GM21723 (cell line): ENCODE data around the gene KRT7.

Experiments
- ATAC-seq: cut with Tn5 transposase; IDR thresholded peaks from one replicate; pipeline ENCODE4 v1.9.1; 2021; ENCODE audit warnings: mild to moderate bottlenecking, moderate library complexity; ENCODE audit not compliant: unreplicated experiment

KRT7 gene

DNA sequence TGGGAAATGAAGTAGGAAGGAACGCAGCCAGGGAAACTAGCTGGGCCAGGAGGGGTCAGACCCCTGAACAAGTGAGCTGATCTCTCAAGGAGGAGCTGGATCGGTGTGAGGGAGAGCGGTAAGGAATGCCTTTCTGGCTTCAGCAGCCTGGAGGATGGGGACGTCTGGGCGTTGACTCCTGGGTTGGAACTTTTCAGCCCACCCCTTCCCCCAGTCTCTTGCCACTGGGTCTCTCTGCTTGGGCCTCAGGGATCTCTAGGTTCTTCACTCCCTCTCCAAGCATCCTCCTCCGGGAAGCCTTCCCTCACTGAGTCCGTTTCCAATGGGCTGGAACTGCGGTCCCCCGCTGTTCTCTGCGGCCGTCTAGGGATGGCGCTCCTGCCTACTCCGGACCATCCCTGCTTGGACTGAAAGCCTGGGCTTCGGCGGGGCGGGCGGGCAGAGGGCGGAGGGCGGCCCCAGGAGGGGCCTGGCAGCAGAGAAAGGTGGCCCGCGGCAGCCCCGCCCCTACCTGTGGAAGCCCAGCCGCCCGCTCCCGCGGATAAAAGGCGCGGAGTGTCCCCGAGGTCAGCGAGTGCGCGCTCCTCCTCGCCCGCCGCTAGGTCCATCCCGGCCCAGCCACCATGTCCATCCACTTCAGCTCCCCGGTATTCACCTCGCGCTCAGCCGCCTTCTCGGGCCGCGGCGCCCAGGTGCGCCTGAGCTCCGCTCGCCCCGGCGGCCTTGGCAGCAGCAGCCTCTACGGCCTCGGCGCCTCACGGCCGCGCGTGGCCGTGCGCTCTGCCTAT, at the start of gene KRT7:
KRT7 (plus strand) TSS at position 570 of the 788 bp plus-strand sequence; CDS start at position 624, 54 bp downstream.
- ATAC-seq: no peak

DNA sequence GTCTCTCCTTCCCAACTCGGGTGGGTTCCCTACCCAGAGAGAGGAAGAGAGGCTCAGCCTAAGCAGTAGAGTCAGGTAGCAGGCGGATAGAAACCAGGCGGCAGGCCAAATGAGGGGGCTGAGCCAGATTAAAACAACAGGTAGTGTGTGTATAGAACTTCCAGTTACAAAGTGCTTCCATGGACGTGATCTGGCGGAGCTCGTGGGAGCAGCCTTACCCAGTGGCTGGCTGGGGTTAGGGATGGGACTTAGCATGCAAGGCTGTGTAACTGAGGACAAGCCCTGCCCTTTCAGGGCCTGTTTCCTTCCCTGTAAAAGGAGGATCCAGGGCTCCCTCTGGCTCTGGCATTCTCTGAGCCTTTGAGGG, 49.5 kb upstream of the KRT7 start:
- ATAC-seq: no peak

DNA sequence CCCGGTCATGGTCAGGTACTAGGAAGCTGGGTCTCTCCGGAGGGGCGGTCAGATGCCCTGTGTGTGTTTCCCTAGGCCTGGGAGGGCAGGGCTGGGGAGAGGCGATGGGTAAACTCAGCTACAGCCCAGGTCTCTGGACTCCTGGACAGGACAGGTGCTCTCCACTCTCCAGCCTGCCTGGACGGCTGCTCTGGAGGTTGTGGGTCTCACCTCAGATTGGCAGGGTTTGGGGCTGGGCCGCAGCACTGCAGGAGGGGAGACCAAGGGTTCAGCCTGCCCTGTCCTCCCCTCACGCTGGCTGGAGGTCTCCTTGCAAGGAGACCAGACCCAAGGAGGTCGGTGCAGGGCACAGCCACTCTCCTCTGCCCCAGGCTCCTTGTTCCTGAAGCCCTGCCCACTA, 49.1 kb upstream of the KRT7 start:
- ATAC-seq: no peak

DNA sequence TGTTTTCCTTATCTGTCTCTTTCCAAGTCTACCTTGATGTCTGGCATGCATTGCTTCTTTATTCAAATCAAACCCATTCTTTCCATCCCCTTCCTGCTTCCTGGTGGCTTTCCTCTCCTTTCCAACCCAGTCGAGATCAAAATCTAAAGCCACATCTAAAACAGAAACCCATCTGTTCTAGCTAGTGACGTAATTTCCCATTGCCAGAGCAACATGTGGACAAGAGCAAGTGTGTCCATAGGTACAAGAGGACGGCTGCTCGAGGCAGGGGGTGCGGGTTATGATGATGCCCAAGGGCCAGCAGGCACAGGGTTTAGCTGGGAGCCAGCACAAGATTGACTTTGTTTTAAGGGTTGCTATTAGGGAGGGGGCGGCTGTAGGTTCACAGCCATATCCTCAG, 48.2 kb upstream of the KRT7 start:
- no peak for ATAC-seq

DNA sequence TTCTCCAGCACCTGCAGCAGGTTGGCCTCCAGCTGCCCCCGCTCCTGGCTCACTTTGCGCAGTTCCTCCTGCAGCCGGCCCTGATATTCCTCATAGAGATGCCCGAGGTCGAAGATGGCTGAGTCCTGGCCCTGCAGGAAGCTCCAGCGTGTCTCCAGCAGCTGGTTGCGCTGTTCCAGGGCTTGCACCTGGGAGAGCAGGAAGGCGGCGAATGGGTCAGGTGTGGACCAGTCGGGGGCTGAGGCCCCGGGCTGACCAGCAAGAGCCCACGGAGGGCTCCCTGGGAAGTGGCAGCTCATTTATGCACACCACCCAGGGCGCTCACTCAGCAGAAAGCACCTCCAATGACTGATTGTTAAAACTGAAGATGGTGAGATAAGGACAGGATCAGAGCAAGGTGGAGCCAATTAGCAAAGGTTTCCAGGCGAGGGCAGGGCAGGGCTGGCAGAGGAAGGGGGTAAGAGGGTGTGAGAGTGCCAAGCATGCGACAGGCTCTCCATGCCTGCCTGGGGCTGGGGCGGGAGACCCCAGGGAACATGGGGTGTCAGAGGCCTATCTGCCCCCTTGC, 47.6 kb upstream of the KRT7 start:
- no peak for ATAC-seq

DNA sequence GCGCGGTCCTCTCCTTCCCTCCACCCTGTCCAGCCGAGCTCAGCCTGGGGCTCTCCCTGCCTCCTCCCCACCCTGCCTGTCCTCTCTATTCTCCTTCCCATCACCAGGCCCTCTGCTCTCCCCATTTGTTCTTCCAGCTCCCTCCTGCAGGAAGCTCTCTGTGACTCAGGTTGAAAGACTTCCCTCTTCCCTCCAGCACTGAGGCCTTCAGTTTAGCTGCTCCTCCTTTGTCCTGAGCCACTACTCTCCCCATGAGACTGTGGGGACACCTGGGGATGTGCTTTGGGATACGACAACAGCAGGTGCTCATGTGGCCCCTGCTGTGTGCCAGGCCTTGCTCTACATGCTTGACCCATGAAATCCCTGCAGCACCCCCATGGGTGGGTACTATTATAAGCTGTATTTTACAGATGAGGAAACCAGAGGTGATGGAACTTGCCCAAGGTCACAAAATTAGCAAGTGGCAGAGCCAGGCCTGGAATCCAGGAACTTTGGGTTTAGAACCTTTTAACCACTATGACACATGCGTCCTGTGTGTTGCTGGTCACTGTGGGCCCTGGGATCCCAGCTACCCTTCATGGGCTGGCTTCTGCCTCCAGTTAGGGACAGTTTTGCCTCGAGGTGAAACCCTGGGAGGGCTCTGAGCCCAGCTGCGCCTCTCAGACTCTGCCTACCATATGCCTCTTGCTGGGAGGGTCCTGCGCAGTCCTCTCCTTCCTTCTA, 46.8 kb upstream of the KRT7 start:
- ATAC-seq: no peak

DNA sequence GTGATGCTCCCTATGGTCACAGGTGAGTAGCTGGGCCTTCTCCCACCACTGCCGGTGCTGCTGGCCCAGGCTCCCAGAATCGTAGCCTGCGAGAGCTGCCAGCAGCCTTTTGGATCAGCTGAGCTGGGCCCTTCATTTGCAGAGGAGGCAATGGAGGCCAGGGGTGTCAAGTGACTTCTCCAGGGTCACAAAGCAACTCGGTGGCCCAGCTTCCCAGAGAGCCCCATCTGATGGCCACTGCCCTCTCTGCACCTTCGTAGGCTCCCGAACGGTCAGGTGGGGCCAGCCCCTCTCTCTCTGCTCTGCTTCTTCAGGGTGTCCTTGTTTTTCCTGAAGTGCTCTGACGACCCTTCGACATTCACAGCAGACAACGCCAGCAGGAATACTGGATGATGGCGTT, 45.8 kb upstream of the KRT7 start:
- ATAC-seq: no peak

DNA sequence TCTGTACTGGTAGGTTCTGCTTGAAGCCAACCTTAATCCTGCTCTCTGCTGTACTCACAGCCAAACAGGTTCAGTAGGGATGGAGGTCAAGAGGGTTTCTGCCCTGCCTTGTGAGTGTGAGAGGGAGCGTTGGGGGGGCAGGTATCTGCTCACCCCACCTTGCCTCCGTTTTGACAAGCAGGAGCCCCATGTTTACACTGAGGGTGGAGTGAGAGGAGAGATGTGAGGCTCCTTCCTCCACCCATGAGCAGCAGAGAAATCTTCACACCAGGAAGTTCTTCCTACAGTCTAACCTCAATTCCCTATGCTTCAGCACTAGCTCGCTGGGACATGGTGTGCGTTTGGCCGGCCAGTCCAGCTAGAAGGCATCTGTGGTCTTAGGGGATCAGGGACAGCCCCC, 45.4 kb upstream of the KRT7 start:
- ATAC-seq: no peak

DNA sequence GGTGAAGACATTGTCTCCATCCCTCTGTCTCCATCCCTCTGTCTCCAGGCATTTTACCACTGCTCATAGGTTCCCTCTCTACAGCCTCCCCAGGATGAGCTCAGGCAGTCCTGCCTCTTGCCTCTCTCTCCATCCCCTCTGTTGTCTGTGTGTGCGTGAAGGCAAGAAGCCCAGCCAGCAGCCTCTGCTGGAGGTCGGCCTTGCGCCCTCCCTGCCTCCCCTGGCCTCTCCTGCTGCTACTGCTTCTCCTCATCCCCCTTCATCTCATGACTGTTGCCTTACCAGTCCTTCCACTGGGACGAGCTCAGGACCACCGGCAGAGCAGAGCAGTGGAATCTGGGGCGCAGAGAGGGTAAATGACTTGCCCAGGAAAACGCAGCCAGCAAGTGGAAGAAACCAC, 44.4 kb upstream of the KRT7 start:
- no peak for ATAC-seq

DNA sequence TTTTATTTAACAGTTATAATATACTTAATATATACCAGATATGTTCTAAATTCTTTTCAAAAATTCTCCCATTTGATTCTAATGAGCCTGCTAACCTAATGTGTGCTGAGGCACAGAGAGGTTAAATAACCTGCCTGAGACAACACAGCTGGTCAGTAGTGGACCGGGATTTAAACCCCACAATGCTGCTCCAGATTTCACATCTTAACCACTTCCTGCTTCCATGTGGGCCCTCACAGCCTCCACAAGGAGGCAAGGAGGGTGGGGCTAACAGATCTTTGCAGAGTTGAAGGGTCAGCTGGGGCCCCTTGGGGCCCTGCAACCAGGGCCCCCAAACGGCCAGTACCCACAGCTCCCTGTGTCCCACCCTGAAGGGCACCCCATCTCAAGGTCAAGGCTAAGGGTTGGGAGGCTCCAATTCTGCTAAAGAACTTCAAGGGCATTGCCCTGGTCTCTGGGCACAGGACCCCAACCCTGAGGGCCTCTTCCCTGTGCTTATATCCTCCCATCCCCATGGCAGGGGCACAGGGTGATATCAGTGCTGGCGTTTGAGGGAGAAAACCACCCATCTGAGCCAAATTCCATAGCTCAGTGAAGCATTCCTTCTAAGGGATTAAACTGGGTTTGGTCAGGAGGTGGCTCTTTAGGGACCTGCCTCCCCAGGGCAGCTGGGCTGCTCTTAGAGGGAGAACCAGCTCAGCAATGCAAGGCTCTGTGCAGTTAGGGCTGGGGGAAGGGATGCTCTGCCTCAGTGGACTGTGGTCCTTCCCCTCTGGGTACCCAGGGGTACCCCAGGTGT, 43.5 kb upstream of the KRT7 start:
- no peak for ATAC-seq

DNA sequence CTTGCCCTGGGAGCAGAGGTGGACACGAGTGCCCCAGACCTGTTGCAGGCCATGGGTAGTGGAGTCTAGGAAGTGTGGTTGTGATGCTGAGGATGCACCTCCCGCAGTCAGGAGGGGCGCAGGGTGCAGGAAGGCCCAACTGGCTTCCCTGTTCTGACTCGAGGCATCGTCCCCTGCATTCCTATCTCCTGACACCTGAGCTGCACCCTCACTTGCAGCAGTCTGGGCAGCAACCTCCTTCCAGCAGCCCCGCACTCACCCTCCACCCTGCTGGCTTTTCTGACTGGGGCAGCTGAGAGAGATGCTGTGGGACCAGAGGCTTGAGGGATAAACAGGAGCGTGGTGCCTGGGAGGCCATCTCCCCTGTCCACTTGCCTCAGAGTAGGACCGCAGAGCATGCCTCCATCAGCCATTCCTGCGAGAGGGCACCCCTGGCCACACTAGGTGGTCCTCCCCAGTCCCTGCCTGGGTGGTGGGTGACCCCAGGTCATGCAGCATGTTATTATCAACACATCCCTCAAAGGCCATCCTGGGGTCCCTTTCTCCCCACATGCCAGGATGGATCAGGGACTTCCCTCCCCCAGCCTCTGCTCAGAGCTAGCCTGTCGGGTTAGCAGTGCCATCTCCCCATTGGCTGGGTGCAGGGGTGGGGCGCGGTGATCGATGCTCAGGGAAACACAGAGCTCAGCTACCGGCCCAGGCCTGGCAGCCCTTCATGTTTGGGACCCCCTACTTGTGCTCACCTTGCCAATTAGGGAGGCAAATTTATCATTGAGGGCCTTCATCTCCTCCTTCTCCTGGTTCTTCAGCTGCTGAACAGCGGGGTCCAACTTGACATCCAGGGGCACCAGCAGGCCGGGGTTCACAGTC, 41.9 kb upstream of the KRT7 start:
- ATAC-seq: no peak

DNA sequence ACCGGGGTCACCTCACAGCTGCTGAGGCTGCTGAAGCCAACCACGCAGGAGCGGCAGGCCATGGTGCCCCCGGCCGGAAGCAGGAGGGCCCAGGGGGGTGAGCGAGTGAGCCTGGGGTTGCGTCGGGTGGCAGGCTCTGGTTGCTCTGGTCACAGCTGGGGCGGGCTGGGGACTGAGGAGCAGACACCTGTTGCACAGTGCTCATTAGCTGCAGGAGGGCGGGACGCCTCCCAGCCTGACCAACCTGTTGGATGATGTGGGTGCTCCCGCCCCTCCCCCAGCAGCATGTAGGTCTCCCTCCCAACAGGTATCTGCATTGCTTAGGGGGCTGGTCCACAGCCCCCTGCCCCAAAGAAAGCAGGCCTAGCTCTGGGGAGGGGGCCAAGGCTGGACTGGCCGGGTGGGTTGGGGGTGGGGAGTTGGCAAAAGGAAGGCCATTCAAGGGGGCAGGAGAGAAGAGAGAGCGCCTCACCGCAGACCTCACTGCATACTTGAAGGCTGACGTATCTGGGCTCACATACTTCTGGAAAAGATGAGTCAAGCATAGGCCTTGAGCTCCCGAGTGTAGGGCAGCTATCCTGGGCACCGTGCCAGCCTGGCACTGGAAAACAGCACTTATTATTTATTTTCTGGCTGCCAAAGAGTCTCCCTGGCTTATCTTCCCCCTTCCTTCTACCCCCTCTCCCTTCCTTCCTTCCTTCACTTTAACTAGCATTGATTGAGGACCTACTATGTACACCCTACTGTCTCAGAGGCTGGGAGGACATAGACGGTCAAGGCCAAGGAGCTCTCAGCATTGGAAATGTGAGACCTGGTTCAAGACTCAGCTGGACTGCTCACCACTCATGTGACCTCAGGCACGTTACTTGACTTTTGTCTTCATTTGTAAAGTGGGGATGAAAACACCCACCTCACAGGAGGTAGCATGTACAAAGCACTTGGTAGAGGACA, 40.9 kb upstream of the KRT7 start, which contains the start of gene KRT80:
KRT80 (minus strand) TSS at position 174 of the 951 bp plus-strand sequence; CDS start at position 62, 112 bp downstream.
- ATAC-seq: no peak

DNA sequence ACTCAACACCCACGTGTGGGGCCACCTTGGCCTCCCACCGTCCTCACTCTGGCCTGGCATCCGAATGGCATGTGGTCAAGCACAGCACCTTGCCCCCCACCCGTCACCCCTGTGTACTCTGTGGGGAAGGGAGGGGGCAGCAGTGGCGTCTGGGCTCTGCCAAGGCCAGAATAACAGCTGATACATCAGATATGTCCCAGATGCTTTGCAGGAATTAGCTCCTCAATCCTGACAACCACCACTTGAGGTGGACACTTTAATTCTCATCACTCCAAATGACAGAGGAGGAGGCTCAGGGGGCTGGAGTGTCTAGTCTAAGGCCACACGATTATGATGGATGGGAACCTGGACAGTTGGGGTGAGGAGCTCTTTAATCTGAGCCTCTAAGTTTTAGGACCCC, 39.5 kb upstream of the KRT7 start:
- ATAC-seq: no peak

DNA sequence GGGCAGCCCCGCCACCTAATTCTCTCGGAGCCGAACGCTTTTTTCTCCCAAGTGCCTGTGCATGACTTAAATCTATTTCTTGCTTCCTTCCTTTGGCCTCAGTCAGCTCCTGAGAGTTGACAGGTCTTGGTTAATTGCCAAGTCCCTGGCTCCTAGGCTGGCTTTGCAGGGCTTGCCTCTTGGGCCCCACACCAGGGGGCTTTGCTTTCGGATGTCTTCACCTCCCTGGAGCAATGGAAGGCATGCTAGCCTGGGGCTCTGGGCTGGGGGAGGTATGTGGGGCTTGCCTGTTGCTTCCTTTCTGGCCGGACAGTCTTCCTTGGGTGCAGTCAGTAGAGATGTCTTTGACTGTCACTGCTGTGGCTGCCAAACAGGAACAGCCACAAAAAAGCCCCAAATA, 39.1 kb upstream of the KRT7 start:
- no peak for ATAC-seq

DNA sequence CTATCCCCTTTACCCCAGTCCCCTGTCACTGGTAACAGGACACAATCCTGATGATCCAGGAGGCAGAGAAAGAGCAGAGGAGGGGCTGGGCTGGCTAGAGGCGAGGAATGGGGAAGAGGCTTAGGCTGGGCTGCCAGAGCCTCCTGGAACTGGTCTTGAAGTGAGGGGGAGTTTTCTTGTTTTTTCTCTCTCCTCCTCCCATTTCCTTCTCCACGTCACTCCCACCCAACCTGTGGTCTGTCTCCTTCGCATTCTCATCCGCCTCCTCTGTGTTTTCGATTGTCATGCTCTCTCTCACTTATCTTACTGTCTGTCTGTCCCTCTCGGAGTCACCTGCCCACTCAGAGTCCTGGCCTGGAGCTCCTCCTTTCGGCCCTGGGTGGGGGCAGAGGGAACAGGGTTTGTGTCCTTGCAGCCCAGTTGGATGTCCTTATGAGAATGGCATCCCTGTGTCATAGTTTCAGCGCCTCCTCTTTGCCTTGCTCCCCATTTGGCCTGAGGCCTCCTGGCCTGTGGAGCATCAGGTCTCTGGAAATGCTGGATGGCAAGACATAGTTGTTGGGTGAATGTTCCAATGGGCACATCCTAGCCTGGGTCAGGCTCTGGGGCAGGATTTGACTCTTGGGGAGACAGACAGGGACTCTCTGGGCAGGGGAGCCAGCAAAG, 37.8 kb upstream of the KRT7 start:
- ATAC-seq: no peak

DNA sequence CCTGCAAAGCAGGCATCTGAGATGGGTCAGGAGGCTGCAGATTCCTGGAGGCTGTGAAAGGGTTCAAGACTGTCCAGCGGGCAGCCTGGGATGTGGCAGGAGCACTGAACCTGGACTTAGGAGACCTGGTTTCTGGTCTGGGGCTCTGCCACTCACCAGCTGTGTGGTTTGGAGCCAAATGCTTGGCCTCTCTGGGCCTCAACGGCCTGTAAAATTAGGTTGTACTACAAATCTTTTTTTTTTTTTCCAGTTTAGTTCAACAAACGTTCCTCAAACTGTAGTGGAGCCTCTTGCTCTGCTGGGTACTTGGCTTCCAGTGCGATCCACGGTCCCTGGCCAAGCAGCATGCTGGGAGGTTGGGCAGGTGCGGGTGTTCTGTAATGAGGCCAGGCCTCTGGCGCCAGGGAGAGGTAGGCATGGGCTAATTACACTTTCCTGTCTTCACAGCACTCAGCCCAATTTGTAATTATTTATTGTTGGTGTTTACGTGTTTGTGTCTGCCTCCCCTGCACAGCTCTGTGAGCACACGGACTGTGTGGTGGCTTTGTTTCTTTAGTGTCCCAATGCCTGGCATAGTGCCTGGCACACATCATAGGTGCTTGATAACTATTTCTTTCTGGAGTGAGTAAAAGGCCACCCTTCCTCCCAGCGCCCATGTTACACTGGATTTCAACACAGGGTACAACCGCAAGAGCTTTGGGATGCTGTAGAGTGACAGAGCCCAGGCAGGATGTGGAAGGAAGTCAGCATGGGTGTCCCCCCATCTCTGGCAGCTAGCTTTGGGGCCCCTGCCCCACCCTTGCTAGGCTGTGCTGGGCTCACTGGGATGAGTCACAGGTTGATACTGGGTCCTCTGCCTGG, 35.4 kb upstream of the KRT7 start:
- ATAC-seq: no peak

DNA sequence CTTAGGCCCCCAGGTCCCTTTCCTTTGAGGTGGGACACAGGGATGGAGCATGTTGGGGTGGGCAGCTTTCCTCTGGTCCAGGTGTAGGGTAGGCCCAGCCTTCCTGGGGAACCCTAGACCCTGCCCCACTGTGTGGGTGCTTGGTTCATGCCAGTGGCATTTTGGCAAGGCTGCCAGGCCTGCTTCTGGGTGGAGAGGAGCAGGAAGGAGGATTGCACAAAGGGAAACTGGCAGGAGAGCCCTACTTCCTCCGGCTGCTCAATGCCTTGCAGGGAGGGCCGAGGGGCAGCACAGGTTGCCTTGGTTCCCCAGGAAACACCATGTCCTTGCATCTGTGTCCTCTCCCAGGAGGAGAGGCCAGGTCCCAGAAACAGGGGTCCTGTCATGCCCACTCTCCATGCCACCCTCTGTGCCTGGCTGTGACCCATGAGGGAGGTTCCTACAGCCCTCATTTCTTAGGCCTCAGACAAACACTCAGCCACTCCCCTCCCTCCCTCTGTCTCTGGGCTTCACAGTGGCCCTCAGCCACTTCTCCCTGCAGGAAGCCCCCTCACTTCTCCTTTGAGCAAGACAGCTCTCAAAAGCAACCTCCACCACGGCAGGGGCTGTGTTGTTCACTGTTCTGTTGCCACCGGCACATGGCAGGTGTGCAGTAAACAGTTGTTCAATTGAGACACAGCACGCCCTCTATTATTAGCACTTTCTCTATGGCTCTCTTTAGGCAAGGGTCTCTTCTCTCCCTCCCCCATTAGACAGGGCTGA, 34.4 kb upstream of the KRT7 start:
- ATAC-seq: no peak
